ENCODE results near the gene ZNF274.
A peak's percentile ranks its signal among the peaks of the same experiment; 100 is the strongest.
"Not testable (repeated sequence)": the region's sequence is repeated elsewhere in the genome, so short reads cannot be mapped to it uniquely, and the experiment has no call there.

Gene ZNF274

DNA sequence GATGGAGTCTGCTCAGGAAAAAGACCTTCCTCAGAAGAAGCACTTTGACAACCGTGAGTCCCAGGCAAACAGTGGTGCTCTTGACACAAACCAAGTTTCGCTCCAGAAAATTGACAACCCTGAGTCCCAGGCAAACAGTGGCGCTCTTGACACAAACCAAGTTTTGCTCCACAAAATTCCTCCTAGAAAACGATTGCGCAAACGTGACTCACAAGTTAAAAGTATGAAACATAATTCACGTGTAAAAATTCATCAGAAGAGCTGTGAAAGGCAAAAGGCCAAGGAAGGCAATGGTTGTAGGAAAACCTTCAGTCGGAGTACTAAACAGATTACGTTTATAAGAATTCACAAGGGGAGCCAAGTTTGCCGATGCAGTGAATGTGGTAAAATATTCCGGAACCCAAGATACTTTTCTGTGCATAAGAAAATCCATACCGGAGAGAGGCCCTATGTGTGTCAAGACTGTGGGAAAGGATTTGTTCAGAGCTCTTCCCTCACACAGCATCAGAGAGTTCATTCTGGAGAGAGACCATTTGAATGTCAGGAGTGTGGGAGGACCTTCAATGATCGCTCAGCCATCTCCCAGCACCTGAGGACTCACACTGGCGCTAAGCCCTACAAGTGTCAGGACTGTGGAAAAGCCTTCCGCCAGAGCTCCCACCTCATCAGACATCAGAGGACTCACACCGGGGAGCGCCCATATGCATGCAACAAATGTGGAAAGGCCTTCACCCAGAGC, 29.6 kb downstream of the ZNF274 start:
- no peak for DNase-seq

- DNase-seq: no peak
Observed at GRCh38 chr19:58213075-58213369, 30.2 kb downstream of the ZNF274 start.

GRCh38 chr19:58217069-58217481, 34.2 kb downstream of the ZNF274 start:
- DNase-seq: no peak

GRCh38 chr19:58217607-58218391, 34.9 kb downstream of the ZNF274 start:
- DNase-seq: no peak

GRCh38 chr19:58218899-58219298, 36.0 kb downstream of the ZNF274 start:
- DNase-seq: no peak

DNA sequence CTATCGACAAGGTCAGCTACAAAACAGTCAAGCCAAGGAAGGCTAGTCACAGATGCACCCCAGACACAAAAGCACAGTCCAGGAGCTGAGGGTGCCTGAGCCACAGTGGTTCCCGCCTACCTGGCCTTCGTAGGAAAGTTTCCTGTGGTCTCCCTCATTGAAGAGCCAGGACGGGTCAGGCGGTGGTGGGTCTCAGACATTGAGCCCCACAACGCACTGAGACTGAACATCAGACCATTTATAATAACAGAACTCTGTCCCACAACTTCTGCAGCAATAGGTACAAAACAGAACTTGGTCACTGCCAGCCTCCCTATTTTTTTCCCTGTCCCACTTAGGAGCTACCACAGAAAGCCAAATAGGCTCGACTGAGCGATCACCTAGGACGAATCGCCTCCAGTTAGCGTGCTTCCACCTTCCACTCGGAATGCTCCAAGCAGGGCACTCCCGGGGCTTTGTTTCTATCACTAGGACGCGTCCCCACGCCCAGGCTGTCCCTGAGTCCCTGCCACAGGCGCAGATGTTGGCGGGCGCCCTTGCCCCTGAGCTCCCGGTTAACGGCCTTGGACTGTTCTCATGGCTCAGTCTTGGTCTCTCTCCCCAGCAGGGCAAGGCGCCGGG, 45.2 kb downstream of the ZNF274 start:
- DNase-seq: no peak

GRCh38 chr19:58228585-58229254, 45.9 kb downstream of the ZNF274 start, which contains the start of gene ZNF544:
ZNF544 (plus strand) TSS chr19:58228914; CDS start chr19:58244024, 15,110 bp downstream.
- peak; percentile 66 for DNase-seq

DNA sequence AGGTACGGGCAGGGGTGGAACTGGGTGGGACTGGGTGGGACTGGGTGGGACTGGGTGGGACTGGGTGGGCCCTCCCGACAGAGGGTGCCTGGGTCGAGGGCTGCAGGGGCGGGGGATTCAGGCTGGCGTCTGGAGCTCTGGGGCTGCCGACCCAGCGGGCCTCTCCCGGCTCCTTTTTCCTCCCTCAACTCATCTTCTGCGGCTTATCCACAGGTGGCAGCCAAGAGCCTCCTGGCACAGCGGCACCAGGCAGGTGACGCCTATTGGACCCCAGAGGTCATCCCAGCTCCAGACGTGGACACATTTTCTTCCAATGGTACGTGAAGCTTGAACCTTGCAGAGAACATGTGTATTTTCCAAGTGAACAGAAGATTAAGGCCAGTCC, 46.4 kb downstream of the ZNF274 start:
- no peak for DNase-seq

DNA sequence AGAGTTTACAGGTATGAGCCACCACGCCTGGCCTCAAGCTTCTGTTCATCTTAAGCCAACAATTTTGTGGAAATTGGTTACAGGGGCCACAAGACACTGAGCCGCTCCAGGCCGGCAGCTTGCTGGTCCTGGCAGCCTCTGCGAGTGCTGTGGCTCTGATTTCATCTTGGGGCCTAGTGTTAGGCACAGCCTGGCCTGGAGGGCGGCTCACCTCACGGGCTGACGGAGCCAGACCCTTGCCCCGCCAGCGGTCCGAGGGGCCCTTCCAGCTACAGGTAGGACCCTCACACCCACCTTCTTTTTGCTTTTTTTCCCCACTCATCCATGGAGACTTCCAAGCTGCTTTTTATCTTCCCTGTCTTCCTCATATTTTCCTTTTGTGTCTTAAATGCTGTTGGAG, 54.5 kb downstream of the ZNF274 start:
- DNase-seq: no peak

DNA sequence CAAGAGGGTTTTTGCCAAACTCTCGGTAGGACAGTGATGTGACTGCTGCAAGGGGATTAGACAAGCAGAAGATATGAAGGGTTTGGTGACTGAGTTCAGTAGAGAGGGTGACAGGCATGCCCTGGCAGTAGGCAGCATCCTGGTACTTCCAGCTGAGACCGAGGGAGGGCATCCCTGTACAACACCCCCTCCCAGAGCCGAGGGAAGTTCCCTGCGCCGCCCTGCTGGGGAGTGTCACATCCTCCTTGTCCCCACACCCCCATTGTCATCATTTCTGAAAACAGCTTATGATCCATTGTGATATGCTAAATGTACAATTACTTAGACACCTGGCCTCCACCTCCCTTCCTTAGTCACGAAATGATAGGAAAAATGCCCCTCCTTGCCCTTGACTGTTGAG, 60.5 kb downstream of the ZNF274 start:
- DNase-seq: no peak

DNA sequence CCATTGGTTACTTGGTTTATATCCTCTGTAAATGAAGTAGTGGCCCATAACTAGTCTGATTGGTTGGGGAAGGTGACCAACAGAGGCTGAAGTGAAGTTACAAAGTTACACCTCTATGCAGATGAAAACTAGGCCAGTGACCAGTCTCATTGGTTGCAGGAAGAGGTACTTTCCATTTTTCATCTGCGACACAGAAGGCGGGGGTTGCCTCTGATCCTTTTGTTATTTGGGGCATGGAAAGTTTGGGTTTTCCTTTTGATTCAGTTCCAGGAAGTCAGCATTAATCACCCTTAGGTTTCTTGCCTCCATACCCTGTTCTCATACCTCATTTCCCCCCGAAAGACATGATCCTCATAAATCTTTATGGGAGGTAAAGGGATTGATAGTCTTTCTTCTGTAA, 66.0 kb downstream of the ZNF274 start:
- no peak for DNase-seq

GRCh38 chr19:58252102-58252685, 69.3 kb downstream of the ZNF274 start:
- DNase-seq: no peak

- not testable (repeated sequence) for DNase-seq
Observed at GRCh38 chr19:58258259-58258658, 75.4 kb downstream of the ZNF274 start.

GRCh38 chr19:58261600-58261967, 78.7 kb downstream of the ZNF274 start:
- no peak for DNase-seq

DNA sequence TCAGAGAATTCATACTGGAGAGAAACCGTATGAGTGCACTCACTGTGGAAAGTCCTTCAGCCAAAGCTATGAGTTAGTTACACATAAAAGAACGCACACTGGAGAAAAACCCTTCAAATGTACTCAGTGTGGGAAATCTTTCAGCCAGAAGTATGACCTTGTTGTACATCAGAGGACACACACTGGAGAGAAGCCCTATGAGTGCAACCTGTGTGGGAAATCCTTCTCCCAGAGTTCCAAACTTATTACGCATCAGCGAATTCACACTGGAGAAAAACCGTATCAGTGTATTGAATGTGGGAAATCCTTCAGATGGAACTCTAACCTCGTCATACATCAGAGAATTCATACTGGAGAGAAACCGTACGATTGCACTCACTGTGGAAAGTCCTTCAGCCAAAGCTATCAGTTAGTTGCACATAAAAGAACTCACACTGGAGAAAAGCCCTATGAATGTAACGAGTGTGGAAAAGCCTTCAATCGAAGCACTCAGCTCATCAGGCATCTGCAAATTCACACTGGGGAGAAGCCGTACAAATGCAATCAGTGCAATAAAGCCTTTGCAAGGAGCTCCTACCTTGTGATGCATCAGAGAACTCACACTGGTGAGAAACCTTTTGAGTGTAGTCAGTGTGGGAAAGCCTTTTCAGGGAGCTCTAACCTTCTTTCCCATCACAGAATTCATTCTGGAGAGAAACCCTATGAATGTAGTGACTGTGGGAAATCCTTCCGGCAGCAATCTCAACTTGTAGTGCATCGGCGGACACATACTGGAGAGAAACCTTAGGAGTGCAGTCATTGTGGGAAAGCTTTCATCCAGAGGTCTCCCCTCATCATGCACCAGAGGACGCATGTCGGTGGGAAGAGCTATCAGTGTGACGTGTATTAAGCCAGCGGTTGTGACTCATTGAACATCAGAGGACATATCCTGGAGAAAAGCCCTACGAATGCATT, 79.4 kb downstream of the ZNF274 start:
- DNase-seq: no peak

GRCh38 chr19:58262922-58263296, 80.0 kb downstream of the ZNF274 start:
- DNase-seq: no peak

All from T1000 (cell line).